ENCODE data around the gene WHRN.

Gene WHRN

GRCh38 chr9:114374936-114375335 is 130.3 kb downstream of the WHRN start:
- no peak for DNase-seq

GRCh38 chr9:114373960-114374730 is 131.1 kb downstream of the WHRN start:
- DNase-seq, result no peak

DNA sequence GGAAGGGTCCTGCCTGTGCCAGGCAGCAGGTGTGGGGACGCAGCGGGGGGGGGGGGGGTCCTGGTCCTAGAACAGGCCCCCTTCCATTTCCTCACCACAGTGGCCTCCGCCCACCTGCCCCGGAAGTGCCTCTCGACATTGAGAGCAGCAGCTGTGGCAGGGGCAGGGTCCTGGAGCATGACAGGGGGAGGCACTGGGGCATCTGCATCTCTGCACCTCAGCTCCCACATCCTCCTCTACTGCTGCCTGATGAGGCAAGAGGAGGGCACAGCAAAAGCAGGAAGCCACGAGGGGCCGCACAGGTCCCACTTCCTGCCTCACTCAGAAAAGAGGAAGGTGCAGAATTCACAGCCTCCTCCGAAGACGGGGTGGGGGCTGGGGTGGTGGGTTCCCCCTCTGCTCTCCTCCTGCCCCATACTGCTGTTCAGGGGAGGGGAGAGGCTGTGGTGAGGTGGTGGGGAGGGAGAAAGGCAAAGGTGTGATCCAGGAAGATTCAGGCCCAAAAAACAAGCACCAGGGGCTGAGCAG is 132.3 kb downstream of the WHRN start:
- DNase-seq, result no peak

DNA sequence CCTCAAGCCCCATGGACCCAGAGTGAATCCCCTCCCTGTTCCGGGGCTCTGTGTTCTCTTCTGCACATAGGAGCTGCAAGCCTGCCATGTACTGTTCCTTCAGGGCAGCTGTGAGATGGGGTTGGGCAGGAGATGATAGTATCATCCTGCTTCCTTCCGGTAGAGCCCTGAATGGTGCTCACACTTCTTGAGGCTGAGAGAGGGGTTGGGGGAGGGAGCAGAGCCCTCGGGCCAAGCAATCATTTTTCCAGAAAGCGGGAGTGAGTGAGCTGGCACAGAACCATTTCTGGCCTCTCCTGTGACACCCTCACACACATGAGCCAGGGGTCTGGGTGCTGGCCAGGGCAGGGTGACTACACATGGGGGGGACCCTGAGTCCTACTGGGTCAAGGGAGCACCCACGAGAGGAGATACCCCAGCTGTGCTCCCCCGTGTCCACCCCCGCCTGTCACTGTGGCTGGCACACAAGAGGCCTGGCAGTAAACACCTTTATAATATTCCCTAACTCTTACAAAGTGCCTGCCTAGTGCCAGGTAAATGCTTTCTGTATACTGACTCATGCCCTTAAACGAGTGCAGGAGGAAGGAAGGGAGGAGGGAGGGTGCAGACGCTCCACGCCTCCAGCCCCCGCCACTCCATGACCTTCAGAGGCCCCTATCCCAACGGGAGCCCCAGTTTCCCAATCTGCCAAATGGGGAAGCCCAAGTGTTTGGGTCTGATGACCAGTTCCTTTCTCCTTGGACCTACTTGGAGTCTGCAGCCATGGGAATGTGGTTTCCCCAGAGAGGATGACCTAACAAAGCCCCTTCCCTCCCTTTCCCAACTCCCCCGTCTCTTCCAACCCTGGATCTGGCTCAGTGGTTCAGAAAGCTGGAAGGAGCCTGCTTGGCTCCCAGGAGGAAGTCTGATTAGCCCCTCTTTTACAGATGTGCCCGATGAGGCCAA is 133.0 kb downstream of the WHRN start:
- no peak for DNase-seq

DNA sequence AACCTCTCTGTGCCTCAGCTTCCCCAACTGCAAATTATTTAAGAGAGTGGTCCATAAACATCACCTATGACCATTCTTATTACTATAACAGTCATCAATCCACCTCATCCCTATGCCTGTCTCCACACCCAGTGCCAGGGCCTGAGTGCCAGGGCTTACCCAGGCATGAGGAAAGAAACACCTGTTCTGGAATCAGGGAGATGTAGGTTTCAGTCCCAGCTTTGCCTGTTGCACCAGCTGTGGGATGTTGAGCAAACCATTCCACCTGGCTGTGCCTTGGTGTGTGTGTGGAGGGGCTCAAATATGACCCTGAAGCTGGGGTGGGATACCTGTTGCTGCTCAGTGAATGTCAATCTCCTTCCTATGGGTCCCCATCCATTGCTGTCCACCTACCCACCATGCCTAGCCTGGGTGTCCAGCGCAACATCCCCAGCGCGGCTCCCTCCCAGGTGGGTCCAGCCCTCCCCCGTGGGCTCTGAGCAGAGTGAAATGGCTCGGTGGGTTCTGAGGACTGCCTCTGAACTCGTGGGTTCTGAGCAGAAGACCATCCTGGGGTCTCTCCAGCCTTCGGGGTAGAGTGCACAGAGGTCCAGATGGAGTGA is 133.8 kb downstream of the WHRN start:
- DNase-seq, result no peak

- no peak for DNase-seq
Observed at GRCh38 chr9:114370968-114371320, 134.3 kb downstream of the WHRN start.

DNA sequence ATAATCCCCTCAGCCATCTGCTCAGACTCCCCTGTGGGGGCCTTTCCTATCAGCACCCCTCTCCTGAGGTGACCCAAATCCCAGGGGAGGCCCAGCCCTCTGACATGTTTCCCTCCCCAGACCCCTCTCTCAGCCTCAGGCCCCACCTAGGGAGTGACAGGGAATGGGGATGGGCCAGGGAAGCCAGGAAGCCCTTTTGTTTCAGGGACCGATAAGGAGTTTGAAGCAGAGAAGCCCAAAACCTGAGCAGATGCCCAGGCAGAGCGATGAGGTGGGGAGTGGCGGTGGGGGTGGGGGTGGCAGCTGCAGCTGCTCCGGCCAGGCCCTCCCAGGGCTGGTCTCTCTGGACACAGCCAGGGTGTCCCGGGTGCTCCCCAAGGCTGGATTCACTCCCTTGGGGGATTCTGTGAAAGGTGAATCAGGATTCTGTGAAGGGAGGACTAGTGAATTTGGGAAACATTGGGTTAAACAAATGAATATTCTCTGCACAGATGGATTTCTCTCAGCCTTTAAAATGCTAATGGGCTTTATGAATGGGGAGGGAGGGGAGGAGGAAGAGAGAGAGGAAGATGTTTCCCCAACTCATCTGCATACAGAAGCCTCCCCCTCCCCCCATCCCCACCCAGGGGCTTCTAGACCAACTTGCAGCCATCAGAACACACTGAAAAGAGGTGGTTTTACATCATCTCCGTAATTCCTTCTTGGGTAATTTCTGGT is 134.9 kb downstream of the WHRN start:
- DNase-seq, result no peak

GRCh38 chr9:114369216-114370130 is 135.8 kb downstream of the WHRN start:
- no peak for DNase-seq

DNA sequence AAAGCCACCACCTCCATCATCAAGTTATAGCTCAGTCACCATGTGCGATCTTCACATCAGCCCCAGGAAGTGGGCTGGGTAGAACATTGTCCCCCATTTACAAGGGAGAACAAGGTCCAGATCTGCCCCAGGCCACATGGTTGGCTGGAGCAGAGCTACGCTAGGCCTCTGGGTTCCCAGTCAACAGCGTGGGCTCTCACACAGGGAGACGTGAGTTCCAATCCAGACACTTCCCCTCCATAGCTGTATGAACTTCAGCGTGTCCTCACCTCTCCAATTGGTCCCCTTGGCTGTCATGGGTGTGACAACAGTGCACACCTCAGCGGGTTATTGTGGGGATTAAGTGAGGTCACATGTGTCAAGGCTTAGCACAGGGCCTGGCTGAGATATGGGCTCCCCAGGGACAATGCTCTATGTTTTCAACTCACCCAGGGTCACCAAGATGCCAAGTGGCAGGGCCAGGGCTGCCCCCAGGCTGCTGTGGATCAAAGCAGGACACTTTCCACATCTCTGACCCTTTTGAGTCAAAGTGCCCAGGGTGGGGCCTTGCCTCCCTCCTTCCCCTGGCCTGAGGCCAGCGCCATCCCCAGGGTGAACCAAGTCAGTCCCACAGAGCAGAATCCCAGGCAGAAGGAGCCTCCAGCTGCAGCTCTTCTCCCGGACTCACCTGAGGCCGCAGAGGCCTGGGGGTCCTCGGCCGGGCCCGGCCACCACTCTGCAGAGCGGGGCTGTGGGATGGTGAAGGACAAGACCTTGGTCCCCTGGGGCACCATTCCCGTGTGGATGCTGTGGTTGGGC is 137.3 kb downstream of the WHRN start:
- no peak for DNase-seq

GRCh38 chr9:114367366-114367765 is 137.9 kb downstream of the WHRN start:
- no peak for DNase-seq

- no peak for DNase-seq
Observed at GRCh38 chr9:114366334-114367128, 138.7 kb downstream of the WHRN start.

DNA sequence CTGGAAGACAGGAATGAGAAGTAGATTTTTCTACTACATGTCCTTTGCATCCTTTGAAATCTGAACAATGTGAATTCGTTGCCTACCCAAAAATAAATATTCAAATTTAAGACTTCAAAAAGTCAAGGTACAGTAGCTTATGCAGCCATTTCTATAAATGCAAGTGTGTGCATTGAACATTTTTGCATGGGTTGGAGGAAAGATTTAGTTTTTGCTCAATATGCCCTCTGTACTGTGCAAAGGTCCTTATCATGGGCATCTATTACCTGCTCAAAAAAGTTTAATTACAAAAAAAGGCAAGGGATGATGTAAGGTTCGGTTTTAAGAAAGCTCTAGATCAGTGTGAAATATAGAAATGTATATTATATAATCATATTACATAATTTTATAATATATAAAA is 140.1 kb downstream of the WHRN start:
- no peak for DNase-seq

DNA sequence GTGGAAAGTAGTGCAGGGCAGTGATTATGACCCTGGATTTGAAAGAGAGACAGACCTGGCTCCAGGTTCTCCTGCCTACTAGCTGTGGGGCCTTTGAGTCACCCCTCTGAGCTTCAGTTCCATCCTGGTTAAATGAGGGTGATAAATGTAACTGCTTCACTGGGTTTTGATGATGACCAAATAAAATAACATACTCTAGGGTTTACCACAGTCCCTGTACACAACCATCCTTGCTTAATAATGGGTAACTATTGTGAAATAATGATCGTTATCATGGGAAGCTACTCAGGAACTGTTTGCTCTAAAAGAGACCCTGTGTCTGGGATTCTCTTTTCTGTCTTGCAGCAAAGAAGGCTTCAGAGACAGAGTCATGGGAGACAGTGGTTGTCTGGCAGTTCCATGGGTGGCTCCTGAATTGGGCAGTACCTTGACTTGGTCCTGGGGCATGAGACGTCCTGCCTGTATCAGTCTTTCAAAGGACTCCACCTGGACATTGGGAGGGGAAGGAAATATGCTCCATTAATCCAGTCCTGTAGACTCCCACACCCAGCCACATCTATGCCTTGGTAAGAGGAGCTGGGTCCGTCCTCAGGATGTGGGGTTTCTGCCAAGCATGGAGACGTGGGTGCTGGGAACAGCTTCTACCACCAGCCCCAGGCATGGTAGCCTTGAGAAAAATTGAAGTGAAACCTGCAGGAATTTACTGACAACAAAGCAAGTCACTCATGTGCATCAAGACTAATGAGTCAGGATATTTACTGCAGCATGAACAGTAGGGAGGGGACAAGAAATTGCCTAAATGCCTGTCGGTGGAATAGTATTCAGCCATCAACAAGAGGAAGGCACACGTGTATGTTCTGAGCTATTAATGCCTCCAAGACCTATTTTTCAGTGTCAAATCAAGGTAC is 140.9 kb downstream of the WHRN start:
- DNase-seq, result no peak

- no peak for DNase-seq
Observed at GRCh38 chr9:114363424-114363823, 141.8 kb downstream of the WHRN start.

- no peak for DNase-seq
Observed at GRCh38 chr9:114362394-114362793, 142.9 kb downstream of the WHRN start.

- DNase-seq, result no peak
Observed at GRCh38 chr9:114361542-114361941, 143.7 kb downstream of the WHRN start.

DNA sequence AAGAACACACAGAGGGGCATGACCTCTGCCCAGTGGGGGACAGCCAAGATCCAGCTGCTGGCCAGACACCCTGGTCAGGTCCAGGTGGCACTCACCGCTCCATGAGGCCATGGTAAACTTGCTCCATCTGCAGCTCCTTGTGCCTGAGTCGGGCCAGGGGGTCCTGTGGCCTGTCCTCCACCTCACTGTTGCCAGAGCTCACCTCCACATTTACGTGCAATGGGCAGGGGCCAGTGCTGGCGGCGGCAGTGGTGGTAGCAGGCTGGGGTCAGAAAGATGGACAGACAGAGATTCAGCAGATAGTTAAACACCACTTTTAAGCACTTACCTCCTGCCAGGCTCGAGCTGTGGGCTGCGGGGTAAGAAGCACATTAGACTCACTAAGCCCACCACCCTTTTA is 145.5 kb downstream of the WHRN start:
- no peak for DNase-seq

DNA sequence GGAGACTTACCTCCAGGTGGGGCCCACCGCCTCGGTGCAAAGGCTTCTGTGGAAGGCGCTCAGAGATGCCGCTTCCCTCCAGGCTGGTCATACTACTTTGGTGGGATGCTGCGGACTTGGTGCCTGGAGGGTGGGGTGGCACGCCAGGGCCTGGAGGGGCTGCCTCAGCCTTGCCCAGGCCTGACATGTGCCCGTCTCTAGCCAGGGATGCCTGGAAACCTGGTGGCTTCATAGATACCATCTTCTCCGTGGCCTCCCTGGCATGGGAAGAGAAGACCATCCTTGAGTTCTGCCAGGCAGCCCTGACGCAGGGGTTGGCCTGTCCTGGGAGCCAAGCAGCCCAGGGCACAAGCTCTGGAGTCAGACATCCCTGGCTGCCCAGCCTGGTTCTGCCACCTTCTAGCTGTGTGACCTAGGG is 147.4 kb downstream of the WHRN start:
- no peak for DNase-seq

GRCh38 chr9:114357360-114357759 is 147.9 kb downstream of the WHRN start:
- DNase-seq, result no peak

Measured in NCI-H1092 (cell line).